SK-N-MC (cell line): Measurements from ENCODE around the gene SYNJ2.

ENCODE experiments used
- EZH2 ChIP-seq: fragments of 200-600 bp; sonication (generic); IDR thresholded peaks from one replicate; pipeline ENCODE4 v1.6.1; 2017; ENCODE audit warnings: antibody characterized with exemption
- POLR2AphosphoS5 ChIP-seq: IDR thresholded peaks from 2 replicates; pipeline ENCODE4 v1.6.1; 2012; ENCODE audit warnings: mild to moderate bottlenecking, low read depth, low read length, borderline replicate concordance

DNA sequence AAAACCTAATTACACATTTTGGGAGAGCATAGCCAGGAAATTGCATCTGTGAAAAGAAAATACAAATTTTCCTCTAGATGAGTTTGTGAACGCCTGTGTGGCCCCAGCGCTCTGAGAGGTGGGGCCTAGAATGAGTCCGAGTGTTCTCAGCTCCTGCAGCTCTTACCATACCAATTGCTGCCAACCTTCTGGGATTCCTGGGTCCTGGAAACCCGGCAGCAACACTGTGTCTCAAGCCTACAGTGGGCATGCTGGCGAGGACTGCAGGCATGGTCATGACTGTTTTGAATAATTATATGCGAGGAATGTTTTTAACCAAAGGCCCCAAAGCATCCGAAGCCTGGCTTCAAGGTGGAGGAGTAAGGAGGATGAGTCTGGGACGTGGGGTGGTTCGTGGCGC is 96.0 kb downstream of the SYNJ2 start:
- TF ChIP-seq POLR2AphosphoS5 (no peak), EZH2 (no peak)
